Keratinocyte (primary cell): ENCODE measurements around the gene FAM13A.

Experiments
- EZH2 ChIP-seq: IDR thresholded peaks from one replicate; pipeline ENCODE4 v1.6.1; 2012; ENCODE audit warnings: inconsistent platforms, mild to moderate bottlenecking, low read length, moderate library complexity
- TF ChIP-seq, protein P1 (sequence below), 3 experiments: IDR thresholded peaks in 1 of 3; conservative IDR thresholded peaks in 1 of 3; optimal IDR thresholded peaks in 1 of 3; 2 replicates in 2 of 3; 3 replicates in 1 of 3; pipeline versions ENCODE3 to v1.5.1; 2011; ENCODE audit warnings: low read length in 3 of 3, mild to moderate bottlenecking in 3 of 3, moderate library complexity in 2 of 3, control low read depth in 1 of 3, inconsistent platforms in 1 of 3; ENCODE audit not compliant: insufficient read depth in 2 of 3; ENCODE audit errors: extremely low read depth in 1 of 3

DNA sequence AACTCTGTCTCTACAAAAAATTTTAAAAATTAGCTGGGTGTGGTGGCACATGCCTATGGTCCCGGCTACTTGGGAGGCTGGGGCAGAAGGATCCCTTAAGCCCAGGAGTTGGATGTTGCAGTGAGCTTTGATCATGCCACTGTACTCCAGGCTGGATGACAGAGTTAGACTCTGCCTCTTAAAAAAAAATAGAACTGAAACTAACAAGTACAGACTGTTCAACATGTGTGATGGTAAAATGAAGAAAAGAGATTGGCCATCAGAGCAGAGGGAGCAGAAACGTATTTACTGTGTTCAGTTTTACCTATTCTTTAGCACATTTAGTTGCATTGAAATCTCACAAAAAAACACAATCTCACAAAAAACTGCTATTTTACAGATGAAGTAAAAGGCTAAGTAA is 281.5 kb downstream of the FAM13A start:
- TF ChIP-seq, protein P1, sequence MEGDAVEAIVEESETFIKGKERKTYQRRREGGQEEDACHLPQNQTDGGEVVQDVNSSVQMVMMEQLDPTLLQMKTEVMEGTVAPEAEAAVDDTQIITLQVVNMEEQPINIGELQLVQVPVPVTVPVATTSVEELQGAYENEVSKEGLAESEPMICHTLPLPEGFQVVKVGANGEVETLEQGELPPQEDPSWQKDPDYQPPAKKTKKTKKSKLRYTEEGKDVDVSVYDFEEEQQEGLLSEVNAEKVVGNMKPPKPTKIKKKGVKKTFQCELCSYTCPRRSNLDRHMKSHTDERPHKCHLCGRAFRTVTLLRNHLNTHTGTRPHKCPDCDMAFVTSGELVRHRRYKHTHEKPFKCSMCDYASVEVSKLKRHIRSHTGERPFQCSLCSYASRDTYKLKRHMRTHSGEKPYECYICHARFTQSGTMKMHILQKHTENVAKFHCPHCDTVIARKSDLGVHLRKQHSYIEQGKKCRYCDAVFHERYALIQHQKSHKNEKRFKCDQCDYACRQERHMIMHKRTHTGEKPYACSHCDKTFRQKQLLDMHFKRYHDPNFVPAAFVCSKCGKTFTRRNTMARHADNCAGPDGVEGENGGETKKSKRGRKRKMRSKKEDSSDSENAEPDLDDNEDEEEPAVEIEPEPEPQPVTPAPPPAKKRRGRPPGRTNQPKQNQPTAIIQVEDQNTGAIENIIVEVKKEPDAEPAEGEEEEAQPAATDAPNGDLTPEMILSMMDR (optimal IDR thresholded peaks at IDR 0.05 in 1 of 3, IDR thresholded peaks at IDR 0.05 in 1 of 3, conservative IDR thresholded peaks at IDR 0.05 in 1 of 3; ENCODE audit: extremely low read depth in 1 of 3, insufficient read depth in 2 of 3, low read length in 3 of 3) = no peak
- TF ChIP-seq EZH2 = no peak
